Measurements from ENCODE around the gene EBF3. TPM values are rescaled to one million over a fixed set of nuclear protein-coding genes. Genes with fewer than 3 reads are reported as not detected.

EBF3 gene
- total RNA-seq, 1 experiment from 2014 or later = 0.12 TPM

DNA sequence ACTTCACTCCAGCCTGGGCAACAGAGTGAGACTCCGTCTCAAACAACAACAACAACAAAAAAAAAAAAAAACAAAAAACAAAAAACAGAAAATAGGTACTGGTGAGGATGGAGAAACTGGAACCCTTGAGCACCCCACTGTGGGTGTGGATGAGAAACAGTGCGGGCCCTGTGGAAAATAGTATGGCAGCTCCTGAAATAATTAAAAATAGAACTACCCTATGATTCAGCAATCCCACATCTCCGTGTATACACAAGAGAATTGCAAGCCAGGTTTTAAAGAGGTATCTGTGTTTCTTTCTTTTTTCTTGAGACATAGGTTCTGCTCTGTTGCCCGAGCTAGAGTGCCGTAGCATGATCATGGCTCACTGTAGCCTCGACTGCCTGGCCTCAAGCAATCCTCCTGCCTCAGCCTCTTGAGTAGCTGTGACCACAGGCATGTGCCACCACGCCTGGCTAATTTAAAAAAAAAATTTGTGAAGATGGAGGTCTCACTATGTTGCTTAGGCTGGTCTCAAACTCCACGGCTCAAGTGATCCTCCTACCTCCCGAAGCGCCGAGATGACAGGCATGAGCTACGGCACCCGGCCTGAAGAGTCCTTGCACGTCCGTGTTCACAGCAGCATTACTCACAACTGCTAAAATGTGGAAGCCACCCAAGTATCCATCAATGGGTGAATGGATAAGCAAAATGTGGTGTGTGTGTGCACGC lies 39.5 kb downstream of the EBF3 start:
- TF ChIP-seq RAD21 (IDR thresholded peaks at IDR 0.05; ENCODE audit: low read depth) (no peak), YY1 (IDR thresholded peaks at IDR 0.05; ENCODE audit: extremely low read depth, insufficient replicate concordance, low read depth, low read length) (no peak), ELF1 (IDR thresholded peaks at IDR 0.05; ENCODE audit: borderline replicate concordance, low read depth) (no peak), CEBPB (IDR thresholded peaks at IDR 0.05; ENCODE audit: low read depth) (no peak), POLR2AphosphoS5 (IDR thresholded peaks at IDR 0.05; ENCODE audit: low read depth, low read length) (no peak), EGR1 (IDR thresholded peaks at IDR 0.05; ENCODE audit: low read depth) (no peak), SIN3A (IDR thresholded peaks at IDR 0.05; ENCODE audit: low read depth) (no peak), JUND (IDR thresholded peaks at IDR 0.05) (no peak), CBX3 (IDR thresholded peaks at IDR 0.05; ENCODE audit: low read depth) (no peak), POLR2A (IDR thresholded peaks at IDR 0.05; ENCODE audit: borderline replicate concordance, extremely low read depth, insufficient read depth, insufficient read length) (no peak), ZFX (IDR thresholded peaks at IDR 0.05) (no peak)
- TF ChIP-seq, protein P1, sequence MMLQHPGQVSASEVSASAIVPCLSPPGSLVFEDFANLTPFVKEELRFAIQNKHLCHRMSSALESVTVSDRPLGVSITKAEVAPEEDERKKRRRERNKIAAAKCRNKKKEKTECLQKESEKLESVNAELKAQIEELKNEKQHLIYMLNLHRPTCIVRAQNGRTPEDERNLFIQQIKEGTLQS (IDR thresholded peaks at IDR 0.05) = no peak
- TF ChIP-seq, protein P2, sequence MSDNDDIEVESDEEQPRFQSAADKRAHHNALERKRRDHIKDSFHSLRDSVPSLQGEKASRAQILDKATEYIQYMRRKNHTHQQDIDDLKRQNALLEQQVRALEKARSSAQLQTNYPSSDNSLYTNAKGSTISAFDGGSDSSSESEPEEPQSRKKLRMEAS (IDR thresholded peaks at IDR 0.05) = no peak
- TF ChIP-seq, protein P3, sequence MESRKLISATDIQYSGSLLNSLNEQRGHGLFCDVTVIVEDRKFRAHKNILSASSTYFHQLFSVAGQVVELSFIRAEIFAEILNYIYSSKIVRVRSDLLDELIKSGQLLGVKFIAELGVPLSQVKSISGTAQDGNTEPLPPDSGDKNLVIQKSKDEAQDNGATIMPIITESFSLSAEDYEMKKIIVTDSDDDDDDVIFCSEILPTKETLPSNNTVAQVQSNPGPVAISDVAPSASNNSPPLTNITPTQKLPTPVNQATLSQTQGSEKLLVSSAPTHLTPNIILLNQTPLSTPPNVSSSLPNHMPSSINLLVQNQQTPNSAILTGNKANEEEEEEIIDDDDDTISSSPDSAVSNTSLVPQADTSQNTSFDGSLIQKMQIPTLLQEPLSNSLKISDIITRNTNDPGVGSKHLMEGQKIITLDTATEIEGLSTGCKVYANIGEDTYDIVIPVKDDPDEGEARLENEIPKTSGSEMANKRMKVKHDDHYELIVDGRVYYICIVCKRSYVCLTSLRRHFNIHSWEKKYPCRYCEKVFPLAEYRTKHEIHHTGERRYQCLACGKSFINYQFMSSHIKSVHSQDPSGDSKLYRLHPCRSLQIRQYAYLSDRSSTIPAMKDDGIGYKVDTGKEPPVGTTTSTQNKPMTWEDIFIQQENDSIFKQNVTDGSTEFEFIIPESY (IDR thresholded peaks at IDR 0.05; ENCODE audit: extremely low read depth, insufficient replicate concordance, low read length) = no peak
- TF ChIP-seq, protein P4, sequence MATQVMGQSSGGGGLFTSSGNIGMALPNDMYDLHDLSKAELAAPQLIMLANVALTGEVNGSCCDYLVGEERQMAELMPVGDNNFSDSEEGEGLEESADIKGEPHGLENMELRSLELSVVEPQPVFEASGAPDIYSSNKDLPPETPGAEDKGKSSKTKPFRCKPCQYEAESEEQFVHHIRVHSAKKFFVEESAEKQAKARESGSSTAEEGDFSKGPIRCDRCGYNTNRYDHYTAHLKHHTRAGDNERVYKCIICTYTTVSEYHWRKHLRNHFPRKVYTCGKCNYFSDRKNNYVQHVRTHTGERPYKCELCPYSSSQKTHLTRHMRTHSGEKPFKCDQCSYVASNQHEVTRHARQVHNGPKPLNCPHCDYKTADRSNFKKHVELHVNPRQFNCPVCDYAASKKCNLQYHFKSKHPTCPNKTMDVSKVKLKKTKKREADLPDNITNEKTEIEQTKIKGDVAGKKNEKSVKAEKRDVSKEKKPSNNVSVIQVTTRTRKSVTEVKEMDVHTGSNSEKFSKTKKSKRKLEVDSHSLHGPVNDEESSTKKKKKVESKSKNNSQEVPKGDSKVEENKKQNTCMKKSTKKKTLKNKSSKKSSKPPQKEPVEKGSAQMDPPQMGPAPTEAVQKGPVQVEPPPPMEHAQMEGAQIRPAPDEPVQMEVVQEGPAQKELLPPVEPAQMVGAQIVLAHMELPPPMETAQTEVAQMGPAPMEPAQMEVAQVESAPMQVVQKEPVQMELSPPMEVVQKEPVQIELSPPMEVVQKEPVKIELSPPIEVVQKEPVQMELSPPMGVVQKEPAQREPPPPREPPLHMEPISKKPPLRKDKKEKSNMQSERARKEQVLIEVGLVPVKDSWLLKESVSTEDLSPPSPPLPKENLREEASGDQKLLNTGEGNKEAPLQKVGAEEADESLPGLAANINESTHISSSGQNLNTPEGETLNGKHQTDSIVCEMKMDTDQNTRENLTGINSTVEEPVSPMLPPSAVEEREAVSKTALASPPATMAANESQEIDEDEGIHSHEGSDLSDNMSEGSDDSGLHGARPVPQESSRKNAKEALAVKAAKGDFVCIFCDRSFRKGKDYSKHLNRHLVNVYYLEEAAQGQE (IDR thresholded peaks at IDR 0.05; ENCODE audit: low read depth) = no peak
- Histone ChIP-seq H2AFZ (ENCODE audit: low read depth, low read length, poor library complexity, severe bottlenecking) (no peak overlapping the region), H3K79me2 (ENCODE audit: insufficient read depth, low read length) (no peaks in the 10 kb centered on the region)

More for the DNA sequence above, 39.5 kb downstream of the EBF3 start:
- CTCF ChIA-PET = no interaction called here
- Histone ChIP-seq H3K4me3 (replicated peaks in 1 of 2; ENCODE audit: low read depth in 1 of 2, low read length in 2 of 2) (no peak overlapping the region), H3K4me1 (ENCODE audit: control insufficient read depth in 1 of 2, insufficient read depth in 2 of 2, low read length in 2 of 2) (no peaks in the 10 kb centered on the region), H3K27ac (ENCODE audit: low read depth, low read length) (no peak overlapping the region), H3K9ac (ENCODE audit: low read length) (no peak overlapping the region), H3K9me3 (ENCODE audit: control insufficient read depth in 1 of 2, insufficient read depth in 1 of 2, low read depth in 1 of 2, low read length in 2 of 2) (no peaks in the 10 kb centered on the region), H3K4me2 (ENCODE audit: low read length) (no peak overlapping the region), H3K9me2 (ENCODE audit: insufficient read depth) (no peaks in the 10 kb centered on the region), H3K27me3 (ENCODE audit: insufficient read depth, low read length) (no peaks in the 10 kb centered on the region), H4K20me1 (ENCODE audit: insufficient read depth) (no peaks in the 10 kb centered on the region), H3K36me3 (ENCODE audit: control insufficient read depth in 1 of 2, insufficient read depth in 2 of 2, low read length in 2 of 2) (no peaks in the 10 kb centered on the region)
- no peak for ATAC-seq
- no peak for DNase-seq (ENCODE audit: low read depth, low spot score)
- RAD21 ChIA-PET (ENCODE audit: low non-redundant PET in 1 of 2, low total read pairs in 2 of 2, uncharacterized antibody in 2 of 2, unreplicated experiment in 2 of 2) = no interaction called here
- BruUV-seq (replicated peaks) = no TSS peak
- intact Hi-C loops (cut with micrococcal nuclease) = no loop called here
- POLR2A ChIA-PET = no interaction called here

Data from HCT116 (cell line).